Panc1 (cell line): ENCODE data around the gene CEP95.
"Not testable (repeated sequence)": the region's sequence is repeated elsewhere in the genome, so short reads cannot be mapped to it uniquely, and the experiment has no call there.

Source experiments
- POLR2AphosphoS5 ChIP-seq: IDR thresholded peaks from 2 replicates; pipeline ENCODE4 v1.6.1; 2012; ENCODE audit warnings: mild to moderate bottlenecking, low read depth, low read length, moderate library complexity
- TCF7L2 ChIP-seq: IDR thresholded peaks from 2 replicates; pipeline ENCODE4 v1.6.1; 2011; ENCODE audit warnings: mild to moderate bottlenecking, low read depth, low read length, inconsistent platforms
- TF ChIP-seq, protein P1 (sequence below): fragments of 450-650 bp; IDR thresholded peaks from 2 replicates; pipeline ENCODE4 v1.5.1; 2017; ENCODE audit warnings: mild to moderate bottlenecking
- TF ChIP-seq, protein P2 (sequence below), 2 experiments: IDR thresholded peaks; 2 replicates each; pipeline ENCODE4 v1.6.1; 2011 to 2012; ENCODE audit warnings: low read depth in 2 of 2, control low read depth in 1 of 2, low read length in 1 of 2, mild to moderate bottlenecking in 1 of 2, moderate library complexity in 1 of 2; ENCODE audit not compliant: insufficient read depth in 1 of 2

- TF ChIP-seq, protein P1, sequence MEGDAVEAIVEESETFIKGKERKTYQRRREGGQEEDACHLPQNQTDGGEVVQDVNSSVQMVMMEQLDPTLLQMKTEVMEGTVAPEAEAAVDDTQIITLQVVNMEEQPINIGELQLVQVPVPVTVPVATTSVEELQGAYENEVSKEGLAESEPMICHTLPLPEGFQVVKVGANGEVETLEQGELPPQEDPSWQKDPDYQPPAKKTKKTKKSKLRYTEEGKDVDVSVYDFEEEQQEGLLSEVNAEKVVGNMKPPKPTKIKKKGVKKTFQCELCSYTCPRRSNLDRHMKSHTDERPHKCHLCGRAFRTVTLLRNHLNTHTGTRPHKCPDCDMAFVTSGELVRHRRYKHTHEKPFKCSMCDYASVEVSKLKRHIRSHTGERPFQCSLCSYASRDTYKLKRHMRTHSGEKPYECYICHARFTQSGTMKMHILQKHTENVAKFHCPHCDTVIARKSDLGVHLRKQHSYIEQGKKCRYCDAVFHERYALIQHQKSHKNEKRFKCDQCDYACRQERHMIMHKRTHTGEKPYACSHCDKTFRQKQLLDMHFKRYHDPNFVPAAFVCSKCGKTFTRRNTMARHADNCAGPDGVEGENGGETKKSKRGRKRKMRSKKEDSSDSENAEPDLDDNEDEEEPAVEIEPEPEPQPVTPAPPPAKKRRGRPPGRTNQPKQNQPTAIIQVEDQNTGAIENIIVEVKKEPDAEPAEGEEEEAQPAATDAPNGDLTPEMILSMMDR = not testable (repeated sequence)
- TF ChIP-seq POLR2AphosphoS5, TCF7L2: not testable (repeated sequence)
- TF ChIP-seq, protein P2, sequence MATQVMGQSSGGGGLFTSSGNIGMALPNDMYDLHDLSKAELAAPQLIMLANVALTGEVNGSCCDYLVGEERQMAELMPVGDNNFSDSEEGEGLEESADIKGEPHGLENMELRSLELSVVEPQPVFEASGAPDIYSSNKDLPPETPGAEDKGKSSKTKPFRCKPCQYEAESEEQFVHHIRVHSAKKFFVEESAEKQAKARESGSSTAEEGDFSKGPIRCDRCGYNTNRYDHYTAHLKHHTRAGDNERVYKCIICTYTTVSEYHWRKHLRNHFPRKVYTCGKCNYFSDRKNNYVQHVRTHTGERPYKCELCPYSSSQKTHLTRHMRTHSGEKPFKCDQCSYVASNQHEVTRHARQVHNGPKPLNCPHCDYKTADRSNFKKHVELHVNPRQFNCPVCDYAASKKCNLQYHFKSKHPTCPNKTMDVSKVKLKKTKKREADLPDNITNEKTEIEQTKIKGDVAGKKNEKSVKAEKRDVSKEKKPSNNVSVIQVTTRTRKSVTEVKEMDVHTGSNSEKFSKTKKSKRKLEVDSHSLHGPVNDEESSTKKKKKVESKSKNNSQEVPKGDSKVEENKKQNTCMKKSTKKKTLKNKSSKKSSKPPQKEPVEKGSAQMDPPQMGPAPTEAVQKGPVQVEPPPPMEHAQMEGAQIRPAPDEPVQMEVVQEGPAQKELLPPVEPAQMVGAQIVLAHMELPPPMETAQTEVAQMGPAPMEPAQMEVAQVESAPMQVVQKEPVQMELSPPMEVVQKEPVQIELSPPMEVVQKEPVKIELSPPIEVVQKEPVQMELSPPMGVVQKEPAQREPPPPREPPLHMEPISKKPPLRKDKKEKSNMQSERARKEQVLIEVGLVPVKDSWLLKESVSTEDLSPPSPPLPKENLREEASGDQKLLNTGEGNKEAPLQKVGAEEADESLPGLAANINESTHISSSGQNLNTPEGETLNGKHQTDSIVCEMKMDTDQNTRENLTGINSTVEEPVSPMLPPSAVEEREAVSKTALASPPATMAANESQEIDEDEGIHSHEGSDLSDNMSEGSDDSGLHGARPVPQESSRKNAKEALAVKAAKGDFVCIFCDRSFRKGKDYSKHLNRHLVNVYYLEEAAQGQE (IDR thresholded peaks at IDR 0.05; ENCODE audit: insufficient read depth in 1 of 2, low read depth in 2 of 2, low read length in 1 of 2) = not testable (repeated sequence)
These were observed 70.2 kb downstream of the CEP95 start for GRCh38 chr17:64577025-64577424.
